Fibroblast of skin of left biceps (primary cell): ENCODE results near the gene RAB5B.
"Not testable (repeated sequence)": the region's sequence is repeated elsewhere in the genome, so short reads cannot be mapped to it uniquely, and the experiment has no call there.

Experiments
- DNase-seq, 2 experiments: peaks; one replicate each; pipeline ENCODE4 v3.0.0-alpha.2; 2013; ENCODE audit warnings: low read depth in 2 of 2

Gene RAB5B

GRCh38 chr12:55982319-55982936, 8.6 kb downstream of the RAB5B start:
- DNase-seq, result no peak

DNA sequence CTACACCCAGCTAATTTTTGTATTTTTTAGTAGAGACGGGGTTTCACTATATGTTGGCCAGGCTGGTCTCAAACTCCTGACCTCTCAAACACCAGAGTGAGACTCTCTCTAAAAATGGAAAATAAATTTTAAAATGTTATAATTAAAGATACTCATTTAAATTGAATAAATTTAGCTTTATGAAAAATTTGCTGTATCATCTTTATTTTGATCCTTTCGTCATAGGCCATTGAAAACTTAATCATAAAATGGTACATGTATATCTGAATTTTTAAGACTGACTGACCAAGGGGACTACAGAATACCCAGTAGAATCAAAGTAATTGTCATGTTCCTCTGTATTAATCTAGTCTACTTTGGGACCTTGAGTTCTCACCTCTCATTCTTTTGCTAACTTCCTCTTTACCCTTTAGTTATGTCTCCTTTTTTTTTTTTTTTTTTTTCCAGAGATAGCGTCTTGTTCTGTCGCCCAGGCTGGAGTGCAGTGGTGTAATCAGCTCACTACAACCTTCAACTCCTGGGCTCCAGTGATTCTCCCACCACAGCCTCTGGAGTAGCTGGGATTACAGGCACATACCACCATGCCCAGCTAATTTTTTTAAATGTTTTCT, 9.5 kb downstream of the RAB5B start:
- no peak for DNase-seq

DNA sequence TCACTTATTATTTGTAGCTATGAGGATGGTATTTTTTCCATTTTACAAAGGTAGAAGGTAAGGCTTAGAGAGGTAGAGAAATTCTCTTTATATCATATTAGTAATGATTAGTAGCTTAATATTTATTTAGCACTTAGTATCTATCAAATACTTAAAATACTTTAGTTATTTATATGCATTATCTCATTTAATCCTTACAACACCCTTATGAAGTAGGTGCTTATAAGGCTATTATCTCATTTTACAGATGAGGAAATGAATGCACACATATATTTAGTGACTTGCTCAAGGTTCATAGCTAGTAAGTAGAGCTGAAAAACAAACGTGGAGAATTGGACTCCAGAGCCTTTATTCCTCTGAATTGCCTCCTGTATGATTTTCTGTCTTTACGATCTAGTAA, 11.0 kb downstream of the RAB5B start:
- DNase-seq, result no peak

- no peak for DNase-seq
Measured at GRCh38 chr12:55985341-55985740, 11.5 kb downstream of the RAB5B start.

DNA sequence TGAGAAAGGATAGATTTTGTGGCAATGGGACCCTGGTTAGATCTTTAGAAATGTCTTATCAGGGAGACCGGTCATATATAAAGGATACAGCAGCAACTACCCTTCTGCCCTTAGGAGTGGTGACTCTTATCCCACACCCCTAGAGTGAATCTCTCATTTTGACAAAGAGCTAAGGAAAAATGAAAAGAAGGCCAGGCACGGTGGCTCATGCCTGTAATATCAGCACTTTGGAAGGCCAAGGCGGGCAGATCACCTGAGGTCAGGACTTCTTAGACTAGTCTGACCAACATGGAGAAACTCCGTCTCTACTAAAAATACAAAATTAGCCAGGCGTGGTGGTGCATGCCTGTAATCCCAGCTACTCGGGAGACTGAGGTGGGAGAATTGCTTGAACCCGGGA, 12.1 kb downstream of the RAB5B start:
- DNase-seq, result not testable (repeated sequence)

- DNase-seq, result no peak
Measured at GRCh38 chr12:55991110-55991509, 17.2 kb downstream of the RAB5B start.

DNA sequence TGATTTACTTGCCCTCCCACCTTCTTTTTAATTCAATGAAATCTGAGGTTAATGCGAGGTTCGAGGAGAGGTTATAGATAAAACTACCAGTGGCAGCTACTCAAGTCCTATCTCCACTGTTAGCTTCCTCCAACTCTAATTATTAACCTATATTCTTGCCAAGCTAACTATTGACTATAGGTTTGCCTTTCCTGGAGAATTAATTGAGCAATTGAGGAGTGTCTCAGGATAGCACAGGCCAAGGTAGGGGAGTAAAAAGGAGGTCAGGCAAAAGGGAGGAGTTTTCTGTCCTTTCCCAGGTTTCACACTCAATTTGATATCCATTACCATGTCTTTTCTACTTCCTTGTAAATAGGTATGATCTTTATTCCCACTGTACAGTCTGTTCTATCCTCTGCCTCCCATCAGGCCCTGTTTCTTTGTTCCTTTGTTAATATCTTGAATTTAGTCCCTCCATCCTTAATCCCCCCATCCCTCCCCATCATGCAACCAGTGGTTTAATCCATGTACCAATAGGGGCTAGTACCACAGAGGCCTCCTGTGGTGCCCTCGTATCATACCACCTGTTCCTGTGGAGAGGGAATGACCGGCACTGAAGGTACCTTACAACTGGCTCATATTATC, 19.5 kb downstream of the RAB5B start:
- no peak for DNase-seq

- DNase-seq, result no peak
Measured at GRCh38 chr12:55995366-55995765, 21.5 kb downstream of the RAB5B start.

DNA sequence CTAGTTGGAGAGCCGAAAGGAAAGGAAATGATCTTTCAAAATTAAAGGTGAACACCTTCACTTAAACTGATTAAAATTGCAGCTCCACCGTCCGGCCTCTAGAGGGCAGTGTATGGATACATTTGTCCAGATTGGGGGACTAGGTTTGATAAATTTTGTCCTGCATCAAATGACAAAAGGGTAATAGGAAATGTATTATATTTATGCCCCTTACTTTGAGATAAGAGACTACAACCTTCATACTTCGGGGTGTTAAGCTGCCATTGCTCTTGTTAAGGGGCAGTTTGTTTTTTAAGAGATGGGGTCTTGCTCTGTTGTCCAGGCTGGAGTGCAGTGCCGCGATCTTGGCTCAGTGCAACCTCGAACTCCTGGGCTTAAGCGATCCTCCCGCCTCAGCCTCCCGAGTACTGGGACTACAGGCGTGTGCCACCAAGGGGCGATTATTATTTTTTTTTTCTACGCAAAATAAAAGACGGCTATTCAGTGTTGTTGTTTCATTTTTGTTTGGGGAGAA, 22.4 kb downstream of the RAB5B start:
- DNase-seq, result peak in 1 of 2 experiments; percentile 19

GRCh38 chr12:55996715-55997534, 23.0 kb downstream of the RAB5B start, which contains the start of gene SUOX:
TSS of gene SUOX (plus strand) at chr12:55997276. CDS start at chr12:56002222, 4,946 bp downstream.
- peak; percentile 64 to 67 for DNase-seq

DNA sequence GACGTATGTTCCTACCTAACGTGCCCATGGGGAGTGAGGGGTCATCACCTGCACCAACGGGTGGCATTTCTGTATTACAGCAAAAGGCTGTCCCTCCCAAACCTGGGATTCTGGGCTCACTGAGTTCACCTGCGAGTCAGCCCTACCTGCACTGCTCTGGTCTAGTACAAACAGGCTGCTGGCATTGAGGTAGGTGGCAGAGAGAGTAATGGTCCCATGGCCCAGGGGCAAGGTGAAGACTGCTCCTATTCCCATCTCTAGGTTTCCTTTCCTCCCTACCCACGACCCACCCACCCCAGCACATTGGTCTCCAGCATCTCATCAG, 23.6 kb downstream of the RAB5B start:
- no peak for DNase-seq

DNA sequence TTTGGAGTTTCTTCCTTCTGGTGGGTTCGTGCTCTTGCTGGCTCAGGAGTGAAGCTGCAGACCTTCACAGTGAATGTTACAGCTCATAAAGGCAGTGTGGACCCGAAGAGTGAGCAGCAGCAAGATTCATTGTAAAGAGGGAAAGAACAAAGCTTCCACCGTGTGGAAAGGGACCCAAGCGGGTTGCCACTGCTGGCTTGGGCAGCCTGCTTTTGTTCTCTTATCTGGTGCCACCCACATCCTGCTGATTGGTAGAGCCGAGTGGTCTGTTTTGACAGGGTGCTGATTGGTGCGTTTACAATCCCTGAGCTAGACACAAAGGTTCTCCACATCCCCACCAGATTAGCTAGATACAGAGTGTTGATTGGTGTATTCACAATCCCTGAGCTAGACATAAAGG, 25.6 kb downstream of the RAB5B start:
- not testable (repeated sequence) for DNase-seq

- DNase-seq, result not testable (repeated sequence)
Measured at GRCh38 chr12:55999999-56000540, 26.2 kb downstream of the RAB5B start.

- no peak for DNase-seq
Measured at GRCh38 chr12:56001487-56002100, 27.7 kb downstream of the RAB5B start.

DNA sequence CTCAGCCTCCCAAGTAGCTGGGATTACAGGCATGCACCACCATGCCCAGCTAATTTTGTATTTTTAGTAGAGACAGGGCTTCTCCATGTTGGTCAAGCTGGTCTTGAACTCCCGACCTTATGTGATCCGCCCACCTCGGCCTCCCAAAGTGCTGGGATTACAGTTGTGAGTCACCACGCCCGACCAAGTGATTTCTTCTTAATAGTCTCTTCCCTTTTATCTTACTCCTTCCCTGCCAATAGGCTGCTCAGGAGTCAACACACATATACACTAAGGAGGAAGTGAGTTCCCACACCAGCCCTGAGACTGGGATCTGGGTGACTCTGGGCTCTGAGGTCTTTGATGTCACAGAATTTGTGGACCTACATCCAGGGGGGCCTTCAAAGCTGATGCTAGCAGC, 29.5 kb downstream of the RAB5B start:
- not testable (repeated sequence) for DNase-seq

GRCh38 chr12:56004211-56004610, 30.3 kb downstream of the RAB5B start:
- DNase-seq, result no peak

DNA sequence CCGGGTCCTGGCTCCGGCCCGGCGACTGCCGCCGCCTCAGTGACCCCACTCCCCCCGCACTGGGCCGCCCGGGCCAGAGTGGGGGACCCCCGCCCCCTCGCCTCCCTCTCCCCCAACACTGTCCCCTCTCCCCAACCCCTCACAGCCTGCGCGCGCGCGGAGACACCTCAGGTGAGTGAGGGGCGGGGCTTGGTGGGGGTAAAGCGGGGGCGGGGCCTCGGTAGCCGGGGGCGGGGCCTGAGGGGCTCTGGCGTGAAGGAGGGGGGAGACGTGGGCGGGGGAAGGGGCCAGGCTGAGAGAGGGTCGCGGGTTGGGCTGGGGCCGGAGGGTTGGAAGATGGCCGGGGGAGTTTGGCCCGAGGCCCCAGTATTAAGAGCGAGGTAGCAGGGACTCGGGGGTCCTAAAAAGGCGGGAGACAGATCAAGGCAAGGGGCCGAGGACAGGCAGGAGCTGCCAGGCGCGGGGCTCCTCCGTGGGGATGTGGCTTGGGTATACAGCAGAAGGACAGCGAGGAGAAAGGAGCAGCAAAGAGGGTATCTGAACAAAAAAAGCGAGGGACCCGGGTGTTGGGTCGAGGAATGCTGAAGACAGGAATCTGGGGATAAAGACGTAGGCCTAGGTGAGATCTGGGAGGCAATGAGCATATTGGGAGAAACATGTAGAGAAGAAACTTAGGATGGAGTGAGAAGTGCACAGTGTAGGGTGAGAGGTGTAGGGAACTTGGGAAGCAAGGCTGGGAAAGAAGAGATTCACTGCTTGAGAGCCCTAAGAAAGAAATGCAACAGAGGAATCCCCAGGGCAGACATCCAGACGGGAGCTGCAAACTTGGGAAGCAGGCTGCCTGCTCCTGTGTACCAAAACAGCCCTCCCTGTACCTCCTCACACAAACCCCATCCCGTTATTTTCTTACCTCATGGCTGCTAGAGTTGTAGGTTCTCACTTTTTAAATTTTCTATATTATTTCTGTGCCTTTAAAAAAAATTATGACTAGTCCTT, 34.0 kb downstream of the RAB5B start:
- no peak for DNase-seq

DNA sequence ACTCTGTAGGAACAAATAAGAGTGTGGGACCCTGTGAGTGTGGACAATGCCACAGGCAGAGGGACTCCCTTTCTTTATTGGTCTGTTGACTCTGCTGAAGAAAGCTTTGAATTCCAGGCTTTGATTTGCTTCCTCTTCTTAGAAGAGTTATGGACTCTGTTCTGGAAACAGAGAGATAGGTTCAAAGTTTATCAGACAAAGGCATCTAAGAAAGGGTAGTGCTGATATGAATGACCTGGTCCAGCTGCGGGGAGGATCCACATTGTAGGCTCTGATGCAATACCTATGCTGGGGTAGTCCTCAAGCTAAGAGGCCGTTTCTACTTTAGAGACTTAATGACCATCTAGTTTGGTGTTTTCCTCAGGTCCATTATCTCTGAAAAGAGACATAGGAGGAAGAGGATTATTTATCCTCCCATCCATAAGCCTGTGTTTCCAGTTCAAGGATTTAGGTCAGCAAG, 36.3 kb downstream of the RAB5B start:
- no peak for DNase-seq

DNA sequence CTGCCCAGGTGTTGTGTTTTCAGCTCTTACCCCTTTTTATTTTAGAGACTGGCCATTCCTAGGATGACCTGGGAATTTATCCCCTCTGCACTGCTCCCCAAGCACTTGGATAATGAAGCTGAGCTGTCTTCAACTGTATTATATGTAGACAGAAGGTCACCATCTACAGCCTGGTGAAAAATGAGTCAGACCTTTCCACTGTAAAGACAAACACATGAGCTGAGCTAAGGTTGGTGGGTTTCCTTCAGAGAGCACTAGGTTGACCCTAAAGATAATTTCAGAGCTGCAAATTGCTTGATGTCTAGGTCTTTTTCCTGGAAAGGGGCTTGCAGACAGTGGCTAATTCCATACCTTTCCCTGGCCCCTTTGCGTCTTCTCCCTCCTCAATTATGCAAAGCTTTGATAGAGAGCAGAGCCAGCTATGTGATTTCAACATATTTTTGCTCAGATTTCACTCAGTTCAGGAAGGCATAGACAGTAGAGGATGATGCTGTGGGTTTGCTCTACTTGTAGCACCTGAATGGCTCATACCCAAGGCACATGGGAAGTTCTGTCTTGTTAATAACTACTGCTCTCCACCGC, 37.7 kb downstream of the RAB5B start:
- no peak for DNase-seq

GRCh38 chr12:56013482-56013881, 39.6 kb downstream of the RAB5B start:
- no peak for DNase-seq
